SK-N-MC (cell line): ENCODE data around the gene HMGCS1.

Experiments used
- DNase-seq: peaks from one replicate; pipeline ENCODE4 v3.0.0-alpha.2; 2011; ENCODE audit warnings: low read depth, low spot score
- H3K27ac ChIP-seq: fragments of 200-600 bp; sonication (generic); 2 replicates; pipeline ENCODE4 v1.5.1; 2016; ENCODE audit warnings: mixed run types
- H3K36me3 ChIP-seq: fragments of 200-600 bp; sonication (generic); 2 replicates; pipeline ENCODE4 v1.6.1; 2017; ENCODE audit warnings: antibody characterized with exemption, low read length, mixed read lengths; ENCODE audit not compliant: insufficient read depth
- H3K4me3 ChIP-seq: fragments of 200-600 bp; sonication (generic); 2 replicates; pipeline ENCODE4 v1.5.1; 2016
- H3K9ac ChIP-seq: fragments of 200-600 bp; sonication (generic); 2 replicates; pipeline ENCODE4 v1.8.0; 2017; ENCODE audit warnings: mixed run types, mixed read lengths; ENCODE audit not compliant: insufficient read length
- H3K9me3 ChIP-seq: fragments of 200-600 bp; sonication (generic); 2 replicates; pipeline ENCODE4 v1.6.1; 2017; ENCODE audit warnings: low read depth, mild to moderate bottlenecking, antibody characterized with exemption, low read length, moderate library complexity, mixed read lengths
- EZH2 ChIP-seq: fragments of 200-600 bp; sonication (generic); IDR thresholded peaks from one replicate; pipeline ENCODE4 v1.6.1; 2017; ENCODE audit warnings: antibody characterized with exemption
- FOXP2 ChIP-seq: optimal IDR thresholded peaks from 2 replicates; pipeline ENCODE3; 2011; ENCODE audit warnings: mild to moderate bottlenecking, moderate library complexity; ENCODE audit not compliant: insufficient read depth; ENCODE audit errors: extremely low read length, control extremely low read depth
- POLR2AphosphoS5 ChIP-seq: IDR thresholded peaks from 2 replicates; pipeline ENCODE4 v1.6.1; 2012; ENCODE audit warnings: mild to moderate bottlenecking, low read depth, low read length, borderline replicate concordance

The HMGCS1 gene

DNA sequence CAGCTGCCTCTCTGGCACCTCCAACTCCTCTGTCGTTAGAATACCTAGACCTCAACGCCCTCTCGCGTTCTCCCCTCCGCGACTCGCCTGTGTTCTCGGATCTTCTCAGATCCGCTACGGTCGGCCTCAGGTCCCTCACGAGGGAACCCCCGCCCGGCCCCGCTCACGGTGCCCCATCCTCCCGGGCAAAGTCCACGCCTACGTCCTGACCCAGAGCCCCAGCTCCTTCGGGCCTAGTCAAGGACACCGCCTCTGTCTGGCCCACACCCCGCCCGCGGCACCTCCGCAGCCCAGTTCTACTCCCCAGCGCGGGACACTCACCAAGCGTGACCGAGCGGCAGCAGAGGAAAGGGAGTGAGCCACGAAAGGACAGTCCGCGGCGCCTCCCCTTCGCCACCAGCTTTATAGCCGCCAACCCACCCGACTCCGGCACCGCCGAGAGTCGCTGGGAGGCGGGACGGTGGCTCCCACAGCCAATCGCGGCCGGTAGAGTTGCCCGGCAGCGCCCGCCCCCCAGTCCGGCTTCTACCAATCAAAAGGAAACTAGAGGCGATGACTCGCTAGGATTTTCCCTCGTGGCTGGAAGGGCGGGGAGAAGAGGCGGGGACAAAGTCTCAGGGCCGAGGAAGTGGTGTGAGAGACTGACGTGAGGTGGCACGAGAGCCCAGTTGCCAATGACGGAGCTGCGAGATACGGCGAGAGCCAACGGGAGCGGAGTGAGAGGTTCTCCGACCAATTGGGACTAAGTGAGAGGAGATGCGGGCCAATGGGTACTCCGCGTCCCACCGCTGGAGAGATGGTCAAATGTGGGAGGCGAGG is at the start of gene HMGCS1:
HMGCS1 (minus strand) TSS at position 378 of the 819 bp plus-strand sequence. CDS start 14,447 bp downstream, outside the sequence.
- DNase-seq, result peak; percentile 95
- H3K9ac ChIP-seq, result peak within 1 kb of the TSS; percentile 95
- H3K36me3 ChIP-seq, result peaks cover 41% of the 10 kb centered on the region
- H3K4me3 ChIP-seq, result peak within 1 kb of the TSS; percentile 99
- TF ChIP-seq FOXP2, result no peak
- peak; percentile 94 for TF ChIP-seq POLR2AphosphoS5
- no peaks in the 10 kb centered on the region for H3K9me3 ChIP-seq
- peak within 1 kb of the TSS; percentile 98 for H3K27ac ChIP-seq

DNA sequence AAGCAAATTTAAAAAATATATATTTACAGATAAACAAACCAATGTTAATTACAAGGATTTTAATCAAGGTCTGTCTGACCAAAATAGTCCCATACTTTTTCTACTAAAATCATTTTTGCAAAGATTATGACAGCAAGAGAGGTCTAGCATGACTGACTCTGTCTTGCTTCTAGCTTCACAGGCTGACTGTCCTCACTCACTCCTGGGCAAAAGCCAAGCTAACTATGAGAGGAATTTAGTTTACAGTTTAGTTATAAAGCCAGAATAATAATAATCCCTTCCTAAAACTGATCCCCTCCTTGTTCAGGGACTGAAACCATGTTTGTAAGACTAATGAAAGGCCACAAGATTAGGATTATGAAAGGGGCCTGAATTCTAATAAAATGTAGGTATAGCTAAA is 45.5 kb upstream of the HMGCS1 start:
- H3K4me3 ChIP-seq, result no peak overlapping the region
- DNase-seq, result no peak
- no peak overlapping the region for H3K9ac ChIP-seq
- H3K9me3 ChIP-seq, result no peaks in the 10 kb centered on the region
- no peak overlapping the region for H3K27ac ChIP-seq
- no peak for TF ChIP-seq FOXP2
- no peak for TF ChIP-seq POLR2AphosphoS5
- no peak for TF ChIP-seq EZH2
- no peaks in the 10 kb centered on the region for H3K36me3 ChIP-seq

DNA sequence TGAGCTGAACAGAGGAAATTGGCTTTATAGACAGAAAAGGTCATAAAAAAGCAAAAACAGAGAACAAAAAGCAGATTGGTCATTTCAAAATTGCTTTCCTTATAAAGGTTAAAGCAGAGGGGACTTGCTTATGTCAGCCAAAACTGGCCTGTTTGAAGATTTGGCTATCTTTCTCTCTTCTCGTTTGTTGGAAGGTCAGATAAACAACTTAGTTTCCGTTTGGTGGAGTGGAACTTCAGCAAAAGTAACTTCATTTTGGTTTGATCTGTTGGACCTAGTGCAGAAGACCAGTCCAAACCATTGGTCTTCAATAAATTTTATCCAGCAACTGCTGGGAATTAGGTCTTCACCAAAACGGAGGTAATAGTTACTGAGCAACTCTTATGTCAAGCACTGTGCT is 45.1 kb upstream of the HMGCS1 start:
- no peak overlapping the region for H3K4me3 ChIP-seq
- no peak overlapping the region for H3K27ac ChIP-seq
- no peak overlapping the region for H3K9ac ChIP-seq
- H3K9me3 ChIP-seq, result no peaks in the 10 kb centered on the region
- DNase-seq, result no peak
- no peaks in the 10 kb centered on the region for H3K36me3 ChIP-seq
- TF ChIP-seq FOXP2 (no peak), POLR2AphosphoS5 (no peak), EZH2 (no peak)

DNA sequence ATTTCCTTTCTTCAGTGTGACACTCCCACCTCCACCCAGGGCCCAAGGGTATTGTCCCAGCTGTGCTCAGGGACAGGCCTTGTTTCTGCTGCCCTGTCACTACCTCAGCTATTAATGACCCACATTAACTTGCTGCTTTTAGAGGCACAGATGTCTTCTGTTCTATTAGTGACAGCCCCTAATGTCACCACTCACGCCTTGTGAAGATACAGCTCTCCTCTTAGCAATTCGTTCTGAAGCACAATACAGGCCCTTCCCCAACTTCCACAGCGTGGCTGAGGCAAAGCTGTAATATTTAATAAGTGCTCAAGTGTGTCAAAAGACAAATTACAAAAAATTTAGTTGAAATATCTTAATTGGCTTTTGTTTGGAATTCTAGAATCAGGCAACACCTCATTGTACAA is 44.7 kb upstream of the HMGCS1 start:
- Histone ChIP-seq H3K9ac (no peak overlapping the region), H3K36me3 (no peaks in the 10 kb centered on the region), H3K27ac (no peak overlapping the region), H3K9me3 (no peaks in the 10 kb centered on the region), H3K4me3 (no peak overlapping the region)
- TF ChIP-seq FOXP2 (no peak), POLR2AphosphoS5 (no peak), EZH2 (no peak)
- DNase-seq, result no peak

DNA sequence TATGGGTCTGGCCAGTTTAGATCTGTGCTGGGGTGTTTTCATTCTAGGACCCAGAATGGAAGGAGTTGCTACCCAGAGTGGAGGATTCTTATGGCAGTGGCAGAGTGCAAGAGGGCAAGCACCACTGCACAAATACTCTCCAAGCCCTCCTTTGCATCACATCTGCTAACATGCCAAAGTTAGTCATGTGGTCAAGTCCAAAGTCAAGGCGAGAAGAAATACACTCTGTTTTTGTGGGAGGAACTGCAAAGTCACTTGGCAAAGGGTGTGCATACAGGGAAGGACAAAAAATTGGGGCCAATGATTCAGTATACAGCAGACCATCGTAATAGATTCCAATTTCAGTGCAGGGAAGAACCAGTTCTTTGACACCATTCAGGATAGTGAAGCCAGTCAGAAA is 43.9 kb upstream of the HMGCS1 start:
- DNase-seq, result no peak
- TF ChIP-seq EZH2 (no peak), FOXP2 (no peak), POLR2AphosphoS5 (no peak)
- no peaks in the 10 kb centered on the region for H3K9me3 ChIP-seq
- no peak overlapping the region for H3K27ac ChIP-seq
- no peak overlapping the region for H3K9ac ChIP-seq
- H3K4me3 ChIP-seq, result no peak overlapping the region
- H3K36me3 ChIP-seq, result no peaks in the 10 kb centered on the region

DNA sequence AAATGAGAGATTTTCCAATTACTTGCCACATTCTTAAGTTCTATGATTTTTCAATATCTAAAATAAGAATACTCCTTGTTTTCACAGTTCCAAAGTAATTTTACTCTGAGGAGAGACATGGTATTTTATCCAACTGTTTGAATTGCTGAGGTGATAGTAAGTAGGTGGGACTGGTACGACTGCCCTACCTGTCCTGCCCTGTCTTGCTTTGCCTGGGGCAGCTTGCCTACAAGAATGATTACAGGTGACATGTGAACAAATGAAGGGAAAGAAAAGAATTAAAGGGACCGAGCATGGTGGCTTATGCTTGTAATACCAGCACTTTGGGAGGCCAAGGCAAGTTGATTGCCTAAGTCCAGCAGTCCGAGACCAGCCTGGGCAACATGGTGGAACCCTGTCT is 41.6 kb upstream of the HMGCS1 start:
- DNase-seq, result no peak
- H3K36me3 ChIP-seq, result no peaks in the 10 kb centered on the region
- TF ChIP-seq FOXP2, result no peak
- no peak for TF ChIP-seq POLR2AphosphoS5
- no peak for TF ChIP-seq EZH2
- no peak overlapping the region for H3K9ac ChIP-seq
- no peak overlapping the region for H3K27ac ChIP-seq
- no peaks in the 10 kb centered on the region for H3K9me3 ChIP-seq
- no peak overlapping the region for H3K4me3 ChIP-seq

DNA sequence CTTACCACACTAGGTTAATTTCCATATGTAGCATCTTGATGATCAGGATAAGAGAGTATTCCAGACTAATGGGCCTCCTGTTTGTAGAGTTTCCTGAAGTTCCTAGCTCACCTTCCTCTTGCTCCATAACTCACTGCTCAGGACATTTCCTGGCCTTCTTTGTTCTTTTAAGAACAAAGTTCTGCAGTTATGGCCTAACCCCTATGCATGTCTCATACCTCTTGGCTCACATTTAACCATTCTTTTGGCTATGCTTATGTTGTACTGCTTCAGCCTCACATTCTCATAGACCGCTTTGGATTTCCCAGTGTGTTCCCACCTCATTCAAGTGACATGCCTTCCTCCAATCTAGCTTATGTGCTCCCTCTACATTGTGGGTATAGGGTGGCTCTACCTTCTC is 40.5 kb upstream of the HMGCS1 start:
- H3K27ac ChIP-seq, result no peak overlapping the region
- no peaks in the 10 kb centered on the region for H3K36me3 ChIP-seq
- TF ChIP-seq EZH2 (no peak), FOXP2 (no peak), POLR2AphosphoS5 (no peak)
- H3K9me3 ChIP-seq, result no peaks in the 10 kb centered on the region
- no peak overlapping the region for H3K9ac ChIP-seq
- H3K4me3 ChIP-seq, result no peak overlapping the region
- no peak for DNase-seq

DNA sequence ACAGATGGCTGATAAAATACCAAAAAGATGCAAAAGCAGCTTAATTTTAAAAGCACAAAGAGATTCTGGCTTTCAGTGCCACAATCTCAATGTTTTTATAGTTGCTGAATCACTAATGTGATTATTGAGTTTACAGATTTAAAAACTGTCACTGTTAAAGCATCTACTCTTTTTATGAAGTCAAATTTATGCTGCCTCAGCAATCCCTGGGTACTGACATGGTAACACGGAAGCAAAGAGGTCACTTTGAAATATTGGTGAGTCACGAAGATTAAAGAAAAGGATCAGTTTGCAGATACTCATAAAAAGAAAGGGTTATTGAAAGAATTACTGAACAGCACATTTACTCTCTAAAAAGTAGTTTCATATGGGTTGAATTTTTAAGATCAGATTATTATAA is 39.7 kb upstream of the HMGCS1 start:
- Histone ChIP-seq H3K4me3 (no peak overlapping the region), H3K27ac (no peak overlapping the region), H3K36me3 (no peaks in the 10 kb centered on the region), H3K9ac (no peak overlapping the region), H3K9me3 (no peaks in the 10 kb centered on the region)
- no peak for TF ChIP-seq FOXP2
- TF ChIP-seq POLR2AphosphoS5, result no peak
- no peak for TF ChIP-seq EZH2
- no peak for DNase-seq

DNA sequence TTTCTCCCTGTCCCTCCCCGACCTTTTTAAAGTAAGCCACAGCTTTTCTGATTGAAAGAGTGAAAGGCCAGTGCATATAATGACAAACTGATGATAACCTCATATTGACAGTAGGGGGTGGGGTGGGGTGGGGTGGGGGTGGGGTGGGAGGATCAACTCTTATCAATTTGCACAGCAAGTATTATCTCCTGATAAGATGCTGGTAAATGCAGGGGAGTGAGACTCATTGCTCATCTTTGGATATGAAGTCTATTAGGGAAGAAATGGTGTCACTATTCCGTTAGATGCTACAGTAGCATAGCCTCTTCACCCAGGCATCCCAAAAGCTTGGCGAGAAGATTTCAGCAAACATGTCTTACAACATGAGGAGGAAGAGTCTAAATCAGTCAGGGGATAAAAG is 38.9 kb upstream of the HMGCS1 start:
- TF ChIP-seq POLR2AphosphoS5, result no peak
- TF ChIP-seq EZH2, result no peak
- TF ChIP-seq FOXP2, result no peak
- DNase-seq, result no peak
- Histone ChIP-seq H3K4me3 (no peak overlapping the region), H3K27ac (no peak overlapping the region), H3K9ac (no peak overlapping the region), H3K36me3 (no peaks in the 10 kb centered on the region), H3K9me3 (no peaks in the 10 kb centered on the region)
